Adrenal gland (tissue), 5 donors: ENCODE results near the gene RAD51B.

Experiments
- POLR2A ChIP-seq, 2 donors: fragments of 450-650 bp; IDR thresholded peaks; one replicate each; pipeline ENCODE4 v1.6.1; 2017; ENCODE audit warnings: antibody characterized with exemption in 2 of 2, mild to moderate bottlenecking in 2 of 2, moderate library complexity in 1 of 2
- TF ChIP-seq, protein P1 (sequence below), 6 experiments: fragments of 450-650 bp in 4 of 6; fragments of 200-600 bp in 2 of 6; sonication (generic) in 1 of 6; IDR thresholded peaks; 1 replicate in 5 of 6; 2 replicates in 1 of 6; pipeline versions ENCODE4 v1.5.1 to v1.8.0; 2016 to 2021; ENCODE audit warnings: antibody characterized with exemption in 6 of 6, mild to moderate bottlenecking in 2 of 6, moderate library complexity in 1 of 6
- donor health status: DM: no; HTN: no; CAD: no.

DNA sequence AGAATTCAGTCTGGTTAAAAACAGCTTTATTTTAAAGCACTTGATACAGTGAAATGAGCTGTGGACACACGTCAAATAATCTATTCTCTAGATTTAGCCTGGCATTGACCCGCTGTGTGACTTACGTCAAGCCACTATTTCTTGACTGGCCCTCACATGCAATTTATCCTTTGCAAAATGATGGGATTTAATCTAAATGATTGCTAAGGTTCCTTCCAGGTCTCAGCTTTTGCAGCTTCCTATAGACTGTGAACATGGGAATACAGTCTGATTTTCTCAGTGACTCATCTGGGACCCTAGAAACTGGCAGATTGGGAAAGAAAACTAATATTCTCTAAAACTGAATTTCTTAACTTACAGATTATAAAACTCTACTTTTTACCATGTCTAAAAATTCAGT lies 409.1 kb downstream of the RAD51B start:
- no peak for TF ChIP-seq POLR2A (IDR thresholded peaks at IDR 0.05)
- TF ChIP-seq, protein P1, sequence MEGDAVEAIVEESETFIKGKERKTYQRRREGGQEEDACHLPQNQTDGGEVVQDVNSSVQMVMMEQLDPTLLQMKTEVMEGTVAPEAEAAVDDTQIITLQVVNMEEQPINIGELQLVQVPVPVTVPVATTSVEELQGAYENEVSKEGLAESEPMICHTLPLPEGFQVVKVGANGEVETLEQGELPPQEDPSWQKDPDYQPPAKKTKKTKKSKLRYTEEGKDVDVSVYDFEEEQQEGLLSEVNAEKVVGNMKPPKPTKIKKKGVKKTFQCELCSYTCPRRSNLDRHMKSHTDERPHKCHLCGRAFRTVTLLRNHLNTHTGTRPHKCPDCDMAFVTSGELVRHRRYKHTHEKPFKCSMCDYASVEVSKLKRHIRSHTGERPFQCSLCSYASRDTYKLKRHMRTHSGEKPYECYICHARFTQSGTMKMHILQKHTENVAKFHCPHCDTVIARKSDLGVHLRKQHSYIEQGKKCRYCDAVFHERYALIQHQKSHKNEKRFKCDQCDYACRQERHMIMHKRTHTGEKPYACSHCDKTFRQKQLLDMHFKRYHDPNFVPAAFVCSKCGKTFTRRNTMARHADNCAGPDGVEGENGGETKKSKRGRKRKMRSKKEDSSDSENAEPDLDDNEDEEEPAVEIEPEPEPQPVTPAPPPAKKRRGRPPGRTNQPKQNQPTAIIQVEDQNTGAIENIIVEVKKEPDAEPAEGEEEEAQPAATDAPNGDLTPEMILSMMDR (IDR thresholded peaks at IDR 0.05): no peak
